Measurements from ENCODE around the gene BCL2L12. TPM values are rescaled to one million over a fixed set of nuclear protein-coding genes. Genes with fewer than 3 reads are reported as not detected.

Gene BCL2L12
- total and polyA plus RNA-seq, 2 of the 13 experiments (the other 11 are each of a cell fraction or from before 2014, with no cell fraction given), result 26.8 to 40.8 TPM

DNA sequence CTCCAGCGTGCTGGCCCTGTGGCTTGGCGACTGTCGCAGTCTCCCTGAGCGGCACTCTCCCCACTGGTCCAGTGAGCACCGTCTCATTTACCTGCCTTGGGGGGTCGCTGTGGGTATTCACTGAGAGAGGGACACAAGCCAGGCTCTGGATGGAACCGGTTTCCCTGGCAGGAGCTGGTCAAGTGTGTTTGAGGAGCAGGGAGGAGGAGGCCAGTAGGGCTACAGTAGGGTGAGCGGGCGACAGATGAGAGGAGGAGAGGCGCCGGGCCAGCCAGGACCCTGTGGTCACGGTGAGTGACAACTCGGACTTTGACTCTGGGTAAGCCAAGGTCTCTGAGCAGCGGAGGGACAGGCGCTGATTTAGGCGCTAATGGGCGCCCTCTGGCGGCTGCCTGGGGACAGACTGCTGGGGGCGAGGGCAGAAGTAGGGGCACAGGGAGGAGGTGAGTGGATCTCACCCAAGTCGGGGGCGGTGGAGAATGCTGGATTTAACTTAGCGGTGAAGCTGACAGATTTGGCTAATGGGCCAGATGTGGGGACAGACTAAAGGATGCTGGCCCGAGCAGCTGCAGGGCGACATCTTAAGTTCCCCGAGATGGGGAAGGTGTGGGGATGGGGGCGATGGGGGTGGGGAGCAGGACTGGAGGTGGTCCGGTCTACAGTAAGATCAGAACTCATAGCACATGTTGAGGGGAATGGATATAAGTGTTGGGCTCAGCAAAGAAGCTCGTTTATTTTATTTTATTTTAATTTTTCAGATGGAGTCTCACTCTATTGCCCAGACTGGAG is 6.6 kb downstream of the BCL2L12 start (continued):
- TF ChIP-seq, protein P1, sequence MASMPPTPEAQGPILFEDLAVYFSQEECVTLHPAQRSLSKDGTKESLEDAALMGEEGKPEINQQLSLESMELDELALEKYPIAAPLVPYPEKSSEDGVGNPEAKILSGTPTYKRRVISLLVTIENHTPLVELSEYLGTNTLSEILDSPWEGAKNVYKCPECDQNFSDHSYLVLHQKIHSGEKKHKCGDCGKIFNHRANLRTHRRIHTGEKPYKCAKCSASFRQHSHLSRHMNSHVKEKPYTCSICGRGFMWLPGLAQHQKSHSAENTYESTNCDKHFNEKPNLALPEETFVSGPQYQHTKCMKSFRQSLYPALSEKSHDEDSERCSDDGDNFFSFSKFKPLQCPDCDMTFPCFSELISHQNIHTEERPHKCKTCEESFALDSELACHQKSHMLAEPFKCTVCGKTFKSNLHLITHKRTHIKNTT (CRISPR knock-in tag; IDR thresholded peaks at IDR 0.05), result no peak
- TF ChIP-seq SMARCC2 (IDR thresholded peaks at IDR 0.05) (no peak), HNRNPH1 (optimal IDR thresholded peaks at IDR 0.05; ENCODE audit: low read depth, low read length) (no peak), ADNP (CRISPR knock-in tag; IDR thresholded peaks at IDR 0.05) (no peak), ZNF496 (CRISPR knock-in tag; IDR thresholded peaks at IDR 0.05; ENCODE audit: insufficient replicate concordance) (no peak), SRY (CRISPR knock-in tag; IDR thresholded peaks at IDR 0.05) (no peak), ZFP37 (CRISPR knock-in tag; IDR thresholded peaks at IDR 0.05; ENCODE audit: borderline replicate concordance) (no peak), ZNF841 (CRISPR knock-in tag; IDR thresholded peaks at IDR 0.05; ENCODE audit: borderline replicate concordance) (peak; percentile 40; the same call in 1 of the 2 replicates), MEIS2 (CRISPR knock-in tag; IDR thresholded peaks at IDR 0.05) (peak; percentile 98), FOXK1 (CRISPR knock-in tag; IDR thresholded peaks at IDR 0.05; ENCODE audit: borderline replicate concordance, low read depth) (no peak; the same call in 1 of the 2 replicates)
- TF ChIP-seq, protein P2, sequence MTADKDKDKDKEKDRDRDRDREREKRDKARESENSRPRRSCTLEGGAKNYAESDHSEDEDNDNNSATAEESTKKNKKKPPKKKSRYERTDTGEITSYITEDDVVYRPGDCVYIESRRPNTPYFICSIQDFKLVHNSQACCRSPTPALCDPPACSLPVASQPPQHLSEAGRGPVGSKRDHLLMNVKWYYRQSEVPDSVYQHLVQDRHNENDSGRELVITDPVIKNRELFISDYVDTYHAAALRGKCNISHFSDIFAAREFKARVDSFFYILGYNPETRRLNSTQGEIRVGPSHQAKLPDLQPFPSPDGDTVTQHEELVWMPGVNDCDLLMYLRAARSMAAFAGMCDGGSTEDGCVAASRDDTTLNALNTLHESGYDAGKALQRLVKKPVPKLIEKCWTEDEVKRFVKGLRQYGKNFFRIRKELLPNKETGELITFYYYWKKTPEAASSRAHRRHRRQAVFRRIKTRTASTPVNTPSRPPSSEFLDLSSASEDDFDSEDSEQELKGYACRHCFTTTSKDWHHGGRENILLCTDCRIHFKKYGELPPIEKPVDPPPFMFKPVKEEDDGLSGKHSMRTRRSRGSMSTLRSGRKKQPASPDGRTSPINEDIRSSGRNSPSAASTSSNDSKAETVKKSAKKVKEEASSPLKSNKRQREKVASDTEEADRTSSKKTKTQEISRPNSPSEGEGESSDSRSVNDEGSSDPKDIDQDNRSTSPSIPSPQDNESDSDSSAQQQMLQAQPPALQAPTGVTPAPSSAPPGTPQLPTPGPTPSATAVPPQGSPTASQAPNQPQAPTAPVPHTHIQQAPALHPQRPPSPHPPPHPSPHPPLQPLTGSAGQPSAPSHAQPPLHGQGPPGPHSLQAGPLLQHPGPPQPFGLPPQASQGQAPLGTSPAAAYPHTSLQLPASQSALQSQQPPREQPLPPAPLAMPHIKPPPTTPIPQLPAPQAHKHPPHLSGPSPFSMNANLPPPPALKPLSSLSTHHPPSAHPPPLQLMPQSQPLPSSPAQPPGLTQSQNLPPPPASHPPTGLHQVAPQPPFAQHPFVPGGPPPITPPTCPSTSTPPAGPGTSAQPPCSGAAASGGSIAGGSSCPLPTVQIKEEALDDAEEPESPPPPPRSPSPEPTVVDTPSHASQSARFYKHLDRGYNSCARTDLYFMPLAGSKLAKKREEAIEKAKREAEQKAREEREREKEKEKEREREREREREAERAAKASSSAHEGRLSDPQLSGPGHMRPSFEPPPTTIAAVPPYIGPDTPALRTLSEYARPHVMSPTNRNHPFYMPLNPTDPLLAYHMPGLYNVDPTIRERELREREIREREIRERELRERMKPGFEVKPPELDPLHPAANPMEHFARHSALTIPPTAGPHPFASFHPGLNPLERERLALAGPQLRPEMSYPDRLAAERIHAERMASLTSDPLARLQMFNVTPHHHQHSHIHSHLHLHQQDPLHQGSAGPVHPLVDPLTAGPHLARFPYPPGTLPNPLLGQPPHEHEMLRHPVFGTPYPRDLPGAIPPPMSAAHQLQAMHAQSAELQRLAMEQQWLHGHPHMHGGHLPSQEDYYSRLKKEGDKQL (CRISPR knock-in tag; IDR thresholded peaks at IDR 0.05; ENCODE audit: low read depth), result no peak
- TF ChIP-seq, protein P3, sequence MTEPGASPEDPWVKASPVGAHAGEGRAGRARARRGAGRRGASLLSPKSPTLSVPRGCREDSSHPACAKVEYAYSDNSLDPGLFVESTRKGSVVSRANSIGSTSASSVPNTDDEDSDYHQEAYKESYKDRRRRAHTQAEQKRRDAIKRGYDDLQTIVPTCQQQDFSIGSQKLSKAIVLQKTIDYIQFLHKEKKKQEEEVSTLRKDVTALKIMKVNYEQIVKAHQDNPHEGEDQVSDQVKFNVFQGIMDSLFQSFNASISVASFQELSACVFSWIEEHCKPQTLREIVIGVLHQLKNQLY (CRISPR knock-in tag; IDR thresholded peaks at IDR 0.05), result peak; percentile 39; the same call in 1 of the 2 replicates
- TF ChIP-seq, protein P4, sequence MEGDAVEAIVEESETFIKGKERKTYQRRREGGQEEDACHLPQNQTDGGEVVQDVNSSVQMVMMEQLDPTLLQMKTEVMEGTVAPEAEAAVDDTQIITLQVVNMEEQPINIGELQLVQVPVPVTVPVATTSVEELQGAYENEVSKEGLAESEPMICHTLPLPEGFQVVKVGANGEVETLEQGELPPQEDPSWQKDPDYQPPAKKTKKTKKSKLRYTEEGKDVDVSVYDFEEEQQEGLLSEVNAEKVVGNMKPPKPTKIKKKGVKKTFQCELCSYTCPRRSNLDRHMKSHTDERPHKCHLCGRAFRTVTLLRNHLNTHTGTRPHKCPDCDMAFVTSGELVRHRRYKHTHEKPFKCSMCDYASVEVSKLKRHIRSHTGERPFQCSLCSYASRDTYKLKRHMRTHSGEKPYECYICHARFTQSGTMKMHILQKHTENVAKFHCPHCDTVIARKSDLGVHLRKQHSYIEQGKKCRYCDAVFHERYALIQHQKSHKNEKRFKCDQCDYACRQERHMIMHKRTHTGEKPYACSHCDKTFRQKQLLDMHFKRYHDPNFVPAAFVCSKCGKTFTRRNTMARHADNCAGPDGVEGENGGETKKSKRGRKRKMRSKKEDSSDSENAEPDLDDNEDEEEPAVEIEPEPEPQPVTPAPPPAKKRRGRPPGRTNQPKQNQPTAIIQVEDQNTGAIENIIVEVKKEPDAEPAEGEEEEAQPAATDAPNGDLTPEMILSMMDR (CRISPR knock-in tag; IDR thresholded peaks at IDR 0.05), result peak; percentile 95
- TF ChIP-seq, protein P5, sequence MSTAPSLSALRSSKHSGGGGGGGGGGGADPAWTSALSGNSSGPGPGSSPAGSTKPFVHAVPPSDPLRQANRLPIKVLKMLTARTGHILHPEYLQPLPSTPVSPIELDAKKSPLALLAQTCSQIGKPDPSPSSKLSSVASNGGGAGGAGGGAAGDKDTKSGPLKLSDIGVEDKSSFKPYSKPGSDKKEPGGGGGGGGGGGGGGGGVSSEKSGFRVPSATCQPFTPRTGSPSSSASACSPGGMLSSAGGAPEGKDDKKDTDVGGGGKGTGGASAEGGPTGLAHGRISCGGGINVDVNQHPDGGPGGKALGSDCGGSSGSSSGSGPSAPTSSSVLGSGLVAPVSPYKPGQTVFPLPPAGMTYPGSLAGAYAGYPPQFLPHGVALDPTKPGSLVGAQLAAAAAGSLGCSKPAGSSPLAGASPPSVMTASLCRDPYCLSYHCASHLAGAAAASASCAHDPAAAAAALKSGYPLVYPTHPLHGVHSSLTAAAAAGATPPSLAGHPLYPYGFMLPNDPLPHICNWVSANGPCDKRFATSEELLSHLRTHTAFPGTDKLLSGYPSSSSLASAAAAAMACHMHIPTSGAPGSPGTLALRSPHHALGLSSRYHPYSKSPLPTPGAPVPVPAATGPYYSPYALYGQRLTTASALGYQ (CRISPR knock-in tag; IDR thresholded peaks at IDR 0.05), result no peak
- TF ChIP-seq, protein P6, sequence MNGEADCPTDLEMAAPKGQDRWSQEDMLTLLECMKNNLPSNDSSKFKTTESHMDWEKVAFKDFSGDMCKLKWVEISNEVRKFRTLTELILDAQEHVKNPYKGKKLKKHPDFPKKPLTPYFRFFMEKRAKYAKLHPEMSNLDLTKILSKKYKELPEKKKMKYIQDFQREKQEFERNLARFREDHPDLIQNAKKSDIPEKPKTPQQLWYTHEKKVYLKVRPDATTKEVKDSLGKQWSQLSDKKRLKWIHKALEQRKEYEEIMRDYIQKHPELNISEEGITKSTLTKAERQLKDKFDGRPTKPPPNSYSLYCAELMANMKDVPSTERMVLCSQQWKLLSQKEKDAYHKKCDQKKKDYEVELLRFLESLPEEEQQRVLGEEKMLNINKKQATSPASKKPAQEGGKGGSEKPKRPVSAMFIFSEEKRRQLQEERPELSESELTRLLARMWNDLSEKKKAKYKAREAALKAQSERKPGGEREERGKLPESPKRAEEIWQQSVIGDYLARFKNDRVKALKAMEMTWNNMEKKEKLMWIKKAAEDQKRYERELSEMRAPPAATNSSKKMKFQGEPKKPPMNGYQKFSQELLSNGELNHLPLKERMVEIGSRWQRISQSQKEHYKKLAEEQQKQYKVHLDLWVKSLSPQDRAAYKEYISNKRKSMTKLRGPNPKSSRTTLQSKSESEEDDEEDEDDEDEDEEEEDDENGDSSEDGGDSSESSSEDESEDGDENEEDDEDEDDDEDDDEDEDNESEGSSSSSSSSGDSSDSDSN (CRISPR knock-in tag; IDR thresholded peaks at IDR 0.05), result peak; percentile 79

Measured in HepG2 (cell line).